GM12878 (cell line): ENCODE results near the gene CD53. TPM values are rescaled to one million over a fixed set of nuclear protein-coding genes. Genes with fewer than 3 reads are reported as not detected.

Experiments
- ATAC-seq: fragments of 200-7000 bp; cut with Tn5 transposase; 3 replicates; pipeline ENCODE4 v1.9.1; 2020; ENCODE audit warnings: mild to moderate bottlenecking, moderate library complexity
- BruUV-seq: library from RNA; stranded (reverse); fragments of 400-500 nt; replicated peaks from 2 replicates; lab custom pipeline; 2021; lab: Mats Ljungman, UMichigan
- CTCF ChIA-PET: fragments of 300-600 bp; sonication (Branson Sonifier 250); formaldehyde crosslinking; extraction: SDS; loops from one replicate; lab custom pipeline; 2021; ENCODE audit warnings: inconsistent platforms; lab: Yijun Ruan, JAX
- POLR2A ChIA-PET: fragments of 350-600 bp; formaldehyde crosslinking; extraction: SDS; loops from one replicate; lab custom pipeline; 2021; ENCODE audit warnings: inconsistent platforms; lab: Charles Lee
- RAD21 ChIA-PET: fragments of 300-600 bp; sonication (Branson Sonifier 250); formaldehyde crosslinking; loops from one replicate; lab custom pipeline; 2023; ENCODE audit warnings: antibody characterized with exemption; ENCODE audit not compliant: unreplicated experiment; lab: Charles Lee
- SMC1A ChIA-PET: fragments of 300-600 bp; sonication (Branson Sonifier 250); formaldehyde crosslinking; loops from one replicate; lab custom pipeline; 2023; ENCODE audit not compliant: unreplicated experiment, uncharacterized antibody; lab: Charles Lee
- DNase-seq: peaks from one replicate; pipeline ENCODE4 v3.0.0-alpha.2; 2011; ENCODE audit warnings: low read depth, low spot score
- FAIRE-seq: peaks from 3 replicates; lab custom pipeline; 2011; peaks lifted over from hg19 to GRCh38; lab: Jason Lieb, UNC
- H2AFZ ChIP-seq: 2 replicates; pipeline ENCODE4 v1.6.0; 2011; ENCODE audit warnings: low read depth, low read length, control low read depth; ENCODE audit not compliant: control insufficient read depth
- H3K27ac ChIP-seq: 2 replicates; pipeline ENCODE4 v1.5.1; 2011; ENCODE audit warnings: control low read depth; ENCODE audit not compliant: control insufficient read depth, insufficient read depth
- H3K27me3 ChIP-seq, 2 experiments: replicated peaks in 1 of 2; 2 replicates each; pipeline versions ENCODE4 v1.6.0 to v1.6.1; 2011; ENCODE audit warnings: low read length in 1 of 2; ENCODE audit not compliant: control insufficient read depth in 2 of 2, insufficient read depth in 2 of 2
- H3K36me3 ChIP-seq, 2 experiments: 2 replicates each; pipeline ENCODE4 v1.5.1; 2011; ENCODE audit warnings: low read length in 1 of 2; ENCODE audit not compliant: control insufficient read depth in 2 of 2, insufficient read depth in 2 of 2
- H3K4me1 ChIP-seq: 2 replicates; pipeline ENCODE4 v1.6.1; 2011; ENCODE audit warnings: mild to moderate bottlenecking, low read length, moderate library complexity, mixed read lengths; ENCODE audit not compliant: control insufficient read depth, insufficient read depth
- H3K4me2 ChIP-seq: 2 replicates; pipeline ENCODE4 v1.6.0; 2011; ENCODE audit warnings: control low read depth; ENCODE audit not compliant: control insufficient read depth, insufficient read depth
- H3K4me3 ChIP-seq: fragments of 200-600 bp; sonication (generic); 2 replicates; pipeline ENCODE4 v1.5.1; 2016
- H3K79me2 ChIP-seq: 2 replicates; pipeline ENCODE4 v1.6.0; 2011; ENCODE audit warnings: low read length; ENCODE audit not compliant: control insufficient read depth, insufficient read depth
- H3K9ac ChIP-seq: 2 replicates; pipeline ENCODE4 v1.8.0; 2011; ENCODE audit warnings: low read length, control low read depth, mixed read lengths; ENCODE audit not compliant: control insufficient read depth, insufficient read depth
- H3K9me3 ChIP-seq: replicated peaks from 3 replicates; pipeline ENCODE4 v1.5.1; 2011; ENCODE audit warnings: mild to moderate bottlenecking, low read length; ENCODE audit not compliant: control insufficient read depth, insufficient read depth
- H4K20me1 ChIP-seq: 2 replicates; pipeline ENCODE4 v1.6.0; 2011; ENCODE audit not compliant: control insufficient read depth, insufficient read depth
- CEBPB ChIP-seq, 2 experiments: fragments of 150-350 bp in 1 of 2; IDR thresholded peaks; 2 replicates each; pipeline ENCODE4 v1.6.1; 2012 to 2014; ENCODE audit warnings: low read depth in 2 of 2, low read length in 2 of 2, borderline replicate concordance in 1 of 2, inconsistent platforms in 1 of 2
- CHD4 ChIP-seq: fragments of 200-600 bp; sonication (generic); IDR thresholded peaks from 2 replicates; pipeline ENCODE4 v1.6.1; 2016; ENCODE audit warnings: mild to moderate bottlenecking
- IRF3 ChIP-seq: fragments of 450-650 bp; IDR thresholded peaks from 2 replicates; pipeline ENCODE4 v1.6.1; 2014; ENCODE audit warnings: mild to moderate bottlenecking
- PAX8 ChIP-seq: fragments of 450-650 bp; IDR thresholded peaks from 2 replicates; pipeline ENCODE4 v1.6.1; 2017; ENCODE audit warnings: mild to moderate bottlenecking, moderate library complexity
- POLR2AphosphoS2 ChIP-seq: IDR thresholded peaks from 2 replicates; pipeline ENCODE4 v1.6.1; 2011; ENCODE audit warnings: low read depth, mild to moderate bottlenecking, low read length, improper control_type of control experiment, moderate library complexity
- RELB ChIP-seq: fragments of 450-650 bp; IDR thresholded peaks from 2 replicates; pipeline ENCODE4 v1.6.1; 2017; ENCODE audit warnings: low read depth, mild to moderate bottlenecking, moderate library complexity
- SMAD5 ChIP-seq: IDR thresholded peaks from 2 replicates; pipeline ENCODE4 v1.6.1; 2016; ENCODE audit warnings: antibody characterized with exemption, low read depth
- SPI1 ChIP-seq: IDR thresholded peaks from 2 replicates; pipeline ENCODE4 v1.6.1; 2011; ENCODE audit warnings: low read depth, mild to moderate bottlenecking, low read length, moderate library complexity, borderline replicate concordance; ENCODE audit not compliant: insufficient read depth
- SREBF1 ChIP-seq: IDR thresholded peaks from 2 replicates; pipeline ENCODE4 v1.6.1; 2012; ENCODE audit warnings: mild to moderate bottlenecking, low read length
- TCF3 ChIP-seq: IDR thresholded peaks from 2 replicates; pipeline ENCODE4 v1.6.1; 2012; ENCODE audit warnings: low read depth, mild to moderate bottlenecking, low read length, borderline replicate concordance; ENCODE audit not compliant: insufficient read depth
- YBX1 ChIP-seq: fragments of 450-650 bp; IDR thresholded peaks from 2 replicates; pipeline ENCODE4 v1.6.1; 2016; ENCODE audit warnings: antibody characterized with exemption
- ZSCAN29 ChIP-seq: fragments of 450-650 bp; IDR thresholded peaks from 2 replicates; pipeline ENCODE4 v1.6.1; 2017; ENCODE audit warnings: mild to moderate bottlenecking, moderate library complexity
- WGBS: methylation state at CpG from one replicate; pipeline ENCODE4 v1.1.6; 2016; ENCODE audit warnings: low lambda C conversion rate; ENCODE audit not compliant: insufficient replicate concordance, insufficient coverage; ENCODE audit errors: missing lambda C conversion rate; 5-methylcytosine and 5-hydroxymethylcytosine counted together
- in situ Hi-C: fragments of 300-500 bp; cut with MboI; formaldehyde crosslinking; loops from 9 replicates; pipeline ENCODE4 v1.14.3; 2018; ENCODE audit warnings: mixed read lengths
- intact Hi-C: fragments of 100-400 bp; cut with micrococcal nuclease; formaldehyde crosslinking; loops from one replicate; pipeline ENCODE4 v1.14.2; 2022; ENCODE audit not compliant: unreplicated experiment
- polyA plus RNA-seq, 11 experiments: library from polyadenylated mRNA; depleted of rRNA in 4 of 11; unstranded in 6 of 11; stranded (reverse) in 5 of 11; fragments of >200 nt; fragmentation: Nextera tagmentation in 4 of 11; fragmentation: Illumina TruSeq in 1 of 11; extraction: Ambion mirVana in 4 of 11; extraction: Trizol in 1 of 11; gene quantifications; 1 replicate in 1 of 11; 2 replicates in 10 of 11; pipeline versions ENCODE4 v1.2.1 to v1.2.3, GENCODE V29; 2011 to 2016; ENCODE audit warnings: inconsistent platforms in 2 of 11, missing spikeins in 2 of 11, low read depth in 1 of 11
- total RNA-seq, 4 experiments: library from RNA; depleted of rRNA in 3 of 4; stranded (reverse); fragments of >200 nt in 3 of 4; fragmentation: Illumina TruSeq in 1 of 4; extraction: Trizol in 1 of 4; gene quantifications; 2 replicates each; pipeline versions ENCODE4 v1.2.1 to v1.2.3, GENCODE V29; 2013 to 2021
- TF ChIP-seq, protein P1 (sequence below): IDR thresholded peaks from 2 replicates; pipeline ENCODE4 v1.6.1; 2012; ENCODE audit warnings: mild to moderate bottlenecking, low read depth, low read length
- TF ChIP-seq, protein P2 (sequence below): fragments of 450-650 bp; IDR thresholded peaks from 2 replicates; pipeline ENCODE4 v1.6.1; 2016; ENCODE audit warnings: mild to moderate bottlenecking
- TF ChIP-seq, protein P3 (sequence below): IDR thresholded peaks from 2 replicates; pipeline ENCODE4 v1.6.1; 2011; ENCODE audit warnings: borderline replicate concordance, low read depth, mild to moderate bottlenecking, moderate library complexity, low read length; ENCODE audit not compliant: insufficient read depth, poor library complexity, severe bottlenecking

CD53 gene
- total and polyA plus RNA-seq, 10 of the 15 experiments (the other 5 are each of a cell fraction or from before 2014, with no cell fraction given): 350 to 1,389 (median 538) TPM

GRCh38 chr1:110902820-110903463 is 30.0 kb downstream of the CD53 start:
- DNase-seq (no peak), ATAC-seq (peak; percentile 37), FAIRE-seq (peak; percentile 18)
- CTCF ChIA-PET: no interaction called here
- Histone ChIP-seq H3K79me2 (no peaks in the 10 kb centered on the region), H3K9me3 (no peaks in the 10 kb centered on the region), H2AFZ (no peak overlapping the region), H3K4me2 (no peak overlapping the region), H4K20me1 (no peaks in the 10 kb centered on the region; the same call in 1 of the 2 replicates), H3K9ac (no peak overlapping the region), H3K4me1 (no peaks in the 10 kb centered on the region), H3K36me3 (peaks cover 6 to 12% of the 10 kb centered on the region in 2 experiments), H3K4me3 (no peak overlapping the region), H3K27ac (no peak overlapping the region), H3K27me3 (no peaks in the 10 kb centered on the region)
- in situ Hi-C loops: no loop called here
- POLR2A ChIA-PET: no interaction called here
- no TSS peak for BruUV-seq
- SMC1A ChIA-PET: no interaction called here
- RAD21 ChIA-PET: no interaction called here
- intact Hi-C loops: no loop called here
- 84% methylated on average over 6 of the region's 6 CpGs for WGBS
- TF ChIP-seq CEBPB (IDR thresholded peaks at IDR 0.05; ENCODE audit: borderline replicate concordance in 1 of 2, low read depth in 2 of 2, low read length in 2 of 2) (no peak), POLR2AphosphoS2 (peak; percentile 76), SMAD5 (0 out of 2 replicates have a peak, but pooled peaks have one; percentile 54), IRF3 (no peak), RELB (no peak), PAX8 (no peak), CHD4 (no peak), YBX1 (no peak), TCF3 (no peak), SREBF1 (no peak), SPI1 (no peak), ZSCAN29 (no peak)
- TF ChIP-seq, protein P1, sequence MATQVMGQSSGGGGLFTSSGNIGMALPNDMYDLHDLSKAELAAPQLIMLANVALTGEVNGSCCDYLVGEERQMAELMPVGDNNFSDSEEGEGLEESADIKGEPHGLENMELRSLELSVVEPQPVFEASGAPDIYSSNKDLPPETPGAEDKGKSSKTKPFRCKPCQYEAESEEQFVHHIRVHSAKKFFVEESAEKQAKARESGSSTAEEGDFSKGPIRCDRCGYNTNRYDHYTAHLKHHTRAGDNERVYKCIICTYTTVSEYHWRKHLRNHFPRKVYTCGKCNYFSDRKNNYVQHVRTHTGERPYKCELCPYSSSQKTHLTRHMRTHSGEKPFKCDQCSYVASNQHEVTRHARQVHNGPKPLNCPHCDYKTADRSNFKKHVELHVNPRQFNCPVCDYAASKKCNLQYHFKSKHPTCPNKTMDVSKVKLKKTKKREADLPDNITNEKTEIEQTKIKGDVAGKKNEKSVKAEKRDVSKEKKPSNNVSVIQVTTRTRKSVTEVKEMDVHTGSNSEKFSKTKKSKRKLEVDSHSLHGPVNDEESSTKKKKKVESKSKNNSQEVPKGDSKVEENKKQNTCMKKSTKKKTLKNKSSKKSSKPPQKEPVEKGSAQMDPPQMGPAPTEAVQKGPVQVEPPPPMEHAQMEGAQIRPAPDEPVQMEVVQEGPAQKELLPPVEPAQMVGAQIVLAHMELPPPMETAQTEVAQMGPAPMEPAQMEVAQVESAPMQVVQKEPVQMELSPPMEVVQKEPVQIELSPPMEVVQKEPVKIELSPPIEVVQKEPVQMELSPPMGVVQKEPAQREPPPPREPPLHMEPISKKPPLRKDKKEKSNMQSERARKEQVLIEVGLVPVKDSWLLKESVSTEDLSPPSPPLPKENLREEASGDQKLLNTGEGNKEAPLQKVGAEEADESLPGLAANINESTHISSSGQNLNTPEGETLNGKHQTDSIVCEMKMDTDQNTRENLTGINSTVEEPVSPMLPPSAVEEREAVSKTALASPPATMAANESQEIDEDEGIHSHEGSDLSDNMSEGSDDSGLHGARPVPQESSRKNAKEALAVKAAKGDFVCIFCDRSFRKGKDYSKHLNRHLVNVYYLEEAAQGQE: no peak
- TF ChIP-seq, protein P2, sequence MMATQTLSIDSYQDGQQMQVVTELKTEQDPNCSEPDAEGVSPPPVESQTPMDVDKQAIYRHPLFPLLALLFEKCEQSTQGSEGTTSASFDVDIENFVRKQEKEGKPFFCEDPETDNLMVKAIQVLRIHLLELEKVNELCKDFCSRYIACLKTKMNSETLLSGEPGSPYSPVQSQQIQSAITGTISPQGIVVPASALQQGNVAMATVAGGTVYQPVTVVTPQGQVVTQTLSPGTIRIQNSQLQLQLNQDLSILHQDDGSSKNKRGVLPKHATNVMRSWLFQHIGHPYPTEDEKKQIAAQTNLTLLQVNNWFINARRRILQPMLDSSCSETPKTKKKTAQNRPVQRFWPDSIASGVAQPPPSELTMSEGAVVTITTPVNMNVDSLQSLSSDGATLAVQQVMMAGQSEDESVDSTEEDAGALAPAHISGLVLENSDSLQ: no peak
- TF ChIP-seq, protein P3, sequence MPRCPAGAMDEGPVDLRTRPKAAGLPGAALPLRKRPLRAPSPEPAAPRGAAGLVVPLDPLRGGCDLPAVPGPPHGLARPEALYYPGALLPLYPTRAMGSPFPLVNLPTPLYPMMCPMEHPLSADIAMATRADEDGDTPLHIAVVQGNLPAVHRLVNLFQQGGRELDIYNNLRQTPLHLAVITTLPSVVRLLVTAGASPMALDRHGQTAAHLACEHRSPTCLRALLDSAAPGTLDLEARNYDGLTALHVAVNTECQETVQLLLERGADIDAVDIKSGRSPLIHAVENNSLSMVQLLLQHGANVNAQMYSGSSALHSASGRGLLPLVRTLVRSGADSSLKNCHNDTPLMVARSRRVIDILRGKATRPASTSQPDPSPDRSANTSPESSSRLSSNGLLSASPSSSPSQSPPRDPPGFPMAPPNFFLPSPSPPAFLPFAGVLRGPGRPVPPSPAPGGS: peak; percentile 26
